GM18499 (cell line): ENCODE measurements around the gene SERPINA1.

Experiments
- ATAC-seq: cut with Tn5 transposase; IDR thresholded peaks from one replicate; pipeline ENCODE4 v1.9.1; 2021; ENCODE audit warnings: moderate number of reproducible peaks; ENCODE audit not compliant: insufficient read depth, unreplicated experiment

Gene SERPINA1

DNA sequence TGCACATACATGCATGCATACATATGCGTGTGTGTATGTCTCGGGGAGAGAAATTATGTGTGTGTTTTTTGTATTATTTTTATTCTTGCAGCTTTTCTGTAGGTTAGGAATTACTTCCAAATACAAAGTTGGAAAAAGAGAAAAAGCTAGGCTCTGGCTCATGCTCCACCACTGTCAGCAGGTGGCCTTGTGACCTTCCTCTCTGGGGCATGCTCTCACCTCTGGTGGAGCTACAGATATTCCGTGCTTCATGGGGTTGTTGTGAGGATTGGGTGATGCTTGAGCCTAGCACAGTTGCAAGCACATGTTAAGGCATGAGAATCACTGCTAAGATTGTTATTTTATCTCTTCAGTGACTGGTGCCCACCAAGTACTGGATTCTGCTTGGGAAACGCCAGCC, 58.5 kb downstream of the SERPINA1 start:
- no peak for ATAC-seq

DNA sequence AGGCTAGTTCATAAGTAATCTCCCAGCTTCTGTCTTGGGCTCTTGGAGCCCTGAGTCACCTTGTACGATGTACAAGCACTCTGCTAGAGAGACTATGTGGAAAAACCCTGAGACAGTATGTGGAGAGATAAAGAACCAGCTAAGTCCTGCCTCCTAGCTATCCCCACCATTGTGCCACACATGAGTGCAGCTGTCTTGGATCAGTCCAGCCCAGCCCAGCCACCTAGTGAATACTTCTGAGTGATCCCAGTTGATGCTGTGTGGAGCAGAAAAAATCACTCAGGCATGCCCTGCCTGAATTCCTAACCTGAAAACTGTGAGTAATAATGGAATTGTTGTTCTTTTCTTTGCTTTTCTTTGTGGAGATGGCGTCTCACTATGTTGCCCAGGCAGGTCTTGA, 60.2 kb downstream of the SERPINA1 start:
- no peak for ATAC-seq
